Central memory CD8-positive, alpha-beta T cell (primary cell): Measurements from ENCODE around the gene AP5M1.

Source experiments
- ATAC-seq: fragments of 150-1000 bp; cut with Tn5 transposase; replicated peaks from 2 replicates; pipeline ENCODE4 v1.10.0; 2022; ENCODE audit warnings: mild to moderate bottlenecking, moderate FRiP score, moderate number of reproducible peaks; ENCODE audit not compliant: poor library complexity, severe bottlenecking; ENCODE audit errors: extremely low read depth
- DNase-seq, 2 donors: peaks; one replicate each; pipeline ENCODE4 v3.0.0; 2021; ENCODE audit warnings: low spot score in 2 of 2
- H3K27ac Mint-ChIP-seq: one replicate; pipeline ENCODE4 v1.8.0; 2022; ENCODE audit warnings: low read depth, mild to moderate bottlenecking, moderate library complexity, mixed read lengths
- H3K27me3 Mint-ChIP-seq: one replicate; pipeline ENCODE4 v1.8.0; 2022; ENCODE audit warnings: mixed read lengths
- H3K36me3 Mint-ChIP-seq: one replicate; pipeline ENCODE4 v1.8.0; 2022; ENCODE audit warnings: mild to moderate bottlenecking, moderate library complexity, mixed read lengths; ENCODE audit not compliant: insufficient read depth
- H3K4me1 Mint-ChIP-seq: one replicate; pipeline ENCODE4 v1.8.0; 2022; ENCODE audit warnings: mixed read lengths
- H3K4me3 Mint-ChIP-seq: one replicate; pipeline ENCODE4 v1.8.0; 2022; ENCODE audit warnings: mild to moderate bottlenecking, moderate library complexity, mixed read lengths
- H3K9me3 Mint-ChIP-seq: one replicate; pipeline ENCODE4 v1.8.0; 2022; ENCODE audit warnings: mixed read lengths

AP5M1 gene

GRCh38 chr14:57261604-57262003, 7.2 kb upstream of the AP5M1 start:
- H3K27me3 Mint-ChIP-seq = no peaks in the 10 kb centered on the region
- peaks cover 3% of the 10 kb centered on the region for H3K36me3 Mint-ChIP-seq
- peaks cover 58% of the 10 kb centered on the region for H3K4me1 Mint-ChIP-seq
- H3K27ac Mint-ChIP-seq = peak overlapping the region; percentile 27
- H3K9me3 Mint-ChIP-seq = no peaks in the 10 kb centered on the region
- ATAC-seq (no peak), DNase-seq (no peak)
- no peak overlapping the region for H3K4me3 Mint-ChIP-seq

DNA sequence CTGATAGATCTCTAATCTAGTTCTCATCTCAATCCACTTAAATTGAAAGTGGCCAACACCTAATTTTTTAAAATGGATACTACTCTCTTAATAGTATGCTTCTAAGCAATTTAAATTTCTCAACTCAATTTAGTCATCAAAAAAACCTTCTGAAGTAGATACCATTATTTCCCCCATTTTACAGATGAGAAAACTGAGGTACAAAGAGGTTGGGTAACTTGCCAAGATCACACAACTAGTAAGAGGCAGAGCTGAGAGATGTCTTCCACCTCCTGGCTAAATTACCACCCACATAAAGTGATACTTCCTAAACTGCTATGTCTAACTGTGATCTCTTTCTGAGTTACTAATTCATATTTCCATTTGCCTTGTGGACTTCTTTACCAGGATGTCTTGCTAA, 6.7 kb upstream of the AP5M1 start:
- H3K27ac Mint-ChIP-seq = peak overlapping the region; percentile 27
- peaks cover 3% of the 10 kb centered on the region for H3K36me3 Mint-ChIP-seq
- no peaks in the 10 kb centered on the region for H3K27me3 Mint-ChIP-seq
- H3K4me3 Mint-ChIP-seq = no peak overlapping the region
- no peak for DNase-seq
- ATAC-seq = no peak
- no peaks in the 10 kb centered on the region for H3K9me3 Mint-ChIP-seq
- peaks cover 56% of the 10 kb centered on the region for H3K4me1 Mint-ChIP-seq

- H3K4me1 Mint-ChIP-seq = peaks cover 71% of the 10 kb centered on the region
- H3K27ac Mint-ChIP-seq = no peak overlapping the region
- no peaks in the 10 kb centered on the region for H3K27me3 Mint-ChIP-seq
- DNase-seq = no peak
- ATAC-seq = no peak
- no peaks in the 10 kb centered on the region for H3K9me3 Mint-ChIP-seq
- peaks cover 14% of the 10 kb centered on the region for H3K36me3 Mint-ChIP-seq
- H3K4me3 Mint-ChIP-seq = no peak overlapping the region
These were observed 2.7 kb upstream of the AP5M1 start for GRCh38 chr14:57266065-57266464.

GRCh38 chr14:57273236-57273635, 4.5 kb downstream of the AP5M1 start:
- ATAC-seq = no peak
- Mint-ChIP-seq H3K4me3 (no peak overlapping the region), H3K9me3 (no peaks in the 10 kb centered on the region)

DNA sequence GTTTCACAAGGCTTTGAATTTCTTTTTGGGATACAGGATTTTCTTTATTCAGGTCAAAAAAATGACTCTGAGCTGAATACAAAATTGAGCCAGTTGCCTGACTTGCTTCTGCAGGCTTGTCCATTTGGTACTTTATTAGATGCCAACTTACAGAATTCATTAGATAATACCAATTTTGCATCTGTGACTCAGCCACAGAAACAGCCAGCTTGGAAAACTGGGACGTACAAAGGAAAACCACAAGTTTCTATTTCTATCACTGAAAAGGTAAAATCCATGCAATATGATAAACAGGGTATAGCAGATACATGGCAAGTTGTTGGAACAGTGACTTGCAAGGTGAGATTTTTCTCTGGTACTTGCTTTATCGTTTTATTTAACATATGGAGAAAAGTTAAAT, 5.8 kb downstream of the AP5M1 start:
- DNase-seq (no peak), ATAC-seq (no peak)
- Mint-ChIP-seq H3K27ac (no peak overlapping the region), H3K9me3 (no peaks in the 10 kb centered on the region), H3K4me3 (no peak overlapping the region), H3K27me3 (no peaks in the 10 kb centered on the region), H3K36me3 (peaks cover 25% of the 10 kb centered on the region), H3K4me1 (peaks cover 38% of the 10 kb centered on the region)

More at GRCh38 chr14:57273236-57273635, 4.5 kb downstream of the AP5M1 start:
- peaks cover 42% of the 10 kb centered on the region for H3K4me1 Mint-ChIP-seq
- H3K27ac Mint-ChIP-seq = no peak overlapping the region
- H3K27me3 Mint-ChIP-seq = no peaks in the 10 kb centered on the region
- peaks cover 30% of the 10 kb centered on the region for H3K36me3 Mint-ChIP-seq
- DNase-seq = no peak

GRCh38 chr14:57275023-57275664, 6.4 kb downstream of the AP5M1 start:
- peaks cover 25% of the 10 kb centered on the region for H3K36me3 Mint-ChIP-seq
- no peaks in the 10 kb centered on the region for H3K27me3 Mint-ChIP-seq
- H3K27ac Mint-ChIP-seq = no peak overlapping the region
- peaks cover 37% of the 10 kb centered on the region for H3K4me1 Mint-ChIP-seq
- DNase-seq (no peak), ATAC-seq (no peak)
- no peaks in the 10 kb centered on the region for H3K9me3 Mint-ChIP-seq
- no peak overlapping the region for H3K4me3 Mint-ChIP-seq

- Mint-ChIP-seq H3K4me3 (no peak overlapping the region), H3K9me3 (no peaks in the 10 kb centered on the region), H3K4me1 (peaks cover 19% of the 10 kb centered on the region), H3K36me3 (peaks cover 29% of the 10 kb centered on the region), H3K27ac (no peak overlapping the region), H3K27me3 (no peaks in the 10 kb centered on the region)
- DNase-seq (no peak), ATAC-seq (no peak)
These were observed 8.3 kb downstream of the AP5M1 start for GRCh38 chr14:57277062-57277461.

- Mint-ChIP-seq H3K4me1 (no peaks in the 10 kb centered on the region), H3K27ac (no peak overlapping the region), H3K4me3 (no peak overlapping the region), H3K36me3 (peaks cover 37% of the 10 kb centered on the region), H3K9me3 (no peaks in the 10 kb centered on the region), H3K27me3 (no peaks in the 10 kb centered on the region)
- ATAC-seq = no peak
- DNase-seq = no peak
These were observed 19.0 kb downstream of the AP5M1 start for GRCh38 chr14:57287745-57288144.

DNA sequence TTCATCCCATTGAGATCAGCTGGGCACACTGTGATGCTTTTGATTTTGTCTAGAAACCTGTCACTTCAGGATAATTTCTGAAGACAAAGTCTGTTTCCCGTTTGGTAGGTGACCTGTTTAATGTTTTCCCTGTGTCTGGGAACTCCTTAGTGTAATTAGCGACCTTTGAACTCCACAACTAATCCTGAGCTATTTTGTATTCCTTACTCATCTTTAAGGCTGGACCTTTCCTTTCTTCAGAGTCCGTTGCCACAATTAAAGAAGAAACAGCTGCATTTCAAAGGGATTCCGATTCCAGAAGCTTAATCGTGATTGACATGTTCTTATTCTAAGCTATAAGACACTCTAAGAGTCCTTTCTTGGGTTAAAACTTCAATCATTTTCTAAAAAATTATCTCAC, 22.0 kb downstream of the AP5M1 start:
- peaks cover 23% of the 10 kb centered on the region for H3K36me3 Mint-ChIP-seq
- ATAC-seq = no peak
- no peak overlapping the region for H3K4me3 Mint-ChIP-seq
- H3K4me1 Mint-ChIP-seq = no peaks in the 10 kb centered on the region
- no peaks in the 10 kb centered on the region for H3K9me3 Mint-ChIP-seq
- H3K27ac Mint-ChIP-seq = no peak overlapping the region
- H3K27me3 Mint-ChIP-seq = no peaks in the 10 kb centered on the region
- DNase-seq = no peak

GRCh38 chr14:57291692-57292647, 23.2 kb downstream of the AP5M1 start:
- DNase-seq (no peak), ATAC-seq (no peak)
- Mint-ChIP-seq H3K36me3 (peaks cover 22% of the 10 kb centered on the region), H3K9me3 (no peaks in the 10 kb centered on the region), H3K4me3 (no peak overlapping the region), H3K27me3 (no peaks in the 10 kb centered on the region), H3K27ac (no peak overlapping the region), H3K4me1 (no peaks in the 10 kb centered on the region)

- no peak overlapping the region for H3K27ac Mint-ChIP-seq
- no peak for DNase-seq
- H3K9me3 Mint-ChIP-seq = no peaks in the 10 kb centered on the region
- peaks cover 17% of the 10 kb centered on the region for H3K36me3 Mint-ChIP-seq
- no peak overlapping the region for H3K4me3 Mint-ChIP-seq
- H3K4me1 Mint-ChIP-seq = no peaks in the 10 kb centered on the region
- no peaks in the 10 kb centered on the region for H3K27me3 Mint-ChIP-seq
- ATAC-seq = no peak
These were observed 25.4 kb downstream of the AP5M1 start for GRCh38 chr14:57293866-57294837.

DNA sequence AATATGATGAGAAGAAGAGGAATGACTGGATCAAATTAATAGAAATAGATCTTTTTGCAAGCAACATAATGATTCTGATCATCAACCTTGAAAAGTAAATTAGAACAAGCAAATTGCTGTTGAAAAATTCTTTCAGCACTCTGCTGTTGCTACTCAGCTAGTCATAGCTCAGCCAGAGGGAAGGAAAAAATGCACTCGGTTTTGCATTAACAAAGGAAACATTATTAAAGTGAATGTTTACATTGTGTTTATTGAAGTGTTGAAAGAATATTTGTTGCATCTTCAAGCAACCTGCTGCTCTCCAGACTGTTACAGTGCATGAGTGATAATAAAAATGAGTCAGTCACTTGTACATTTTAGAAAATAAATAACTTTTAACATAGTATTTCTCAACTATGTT, 26.5 kb downstream of the AP5M1 start:
- Mint-ChIP-seq H3K9me3 (no peaks in the 10 kb centered on the region), H3K27ac (no peak overlapping the region), H3K4me1 (no peaks in the 10 kb centered on the region), H3K36me3 (peaks cover 12% of the 10 kb centered on the region), H3K27me3 (no peaks in the 10 kb centered on the region), H3K4me3 (no peak overlapping the region)
- DNase-seq = no peak
- ATAC-seq = no peak
